ENCODE data around the gene SEMA7A.
"Not testable (repeated sequence)": the region's sequence is repeated elsewhere in the genome, so short reads cannot be mapped to it uniquely, and the experiment has no call there.

Gene SEMA7A

GRCh38 chr15:74461847-74462511, 28.2 kb upstream of the SEMA7A start:
- Histone ChIP-seq H3K4me3 (ENCODE audit: low read length in 2 of 2) (peak overlapping the region; percentile 94 to 97), H3K27me3 (ENCODE audit: control insufficient read depth in 1 of 2, insufficient read depth in 2 of 2, low read length in 2 of 2) (no peaks in the 10 kb centered on the region), H3K9ac (ENCODE audit: low read length in 2 of 2) (peak overlapping the region; percentile 94 to 99), H3K4me1 (ENCODE audit: control insufficient read depth, insufficient read depth, low read length) (peaks cover 14% of the 10 kb centered on the region), H3K27ac (ENCODE audit: low read length) (peak overlapping the region; percentile 80), H3K36me3 (ENCODE audit: control insufficient read depth in 2 of 2, insufficient read depth in 2 of 2, low read length in 2 of 2) (peaks cover 0 to 3% of the 10 kb centered on the region in 2 donors), H3K9me3 (ENCODE audit: control insufficient read depth in 2 of 2, low read length in 2 of 2) (no peaks in the 10 kb centered on the region)

- H3K36me3 ChIP-seq (ENCODE audit: control insufficient read depth in 2 of 2, insufficient read depth in 2 of 2, low read length in 2 of 2): peaks cover 0 to 6% of the 10 kb centered on the region in 2 donors
- H3K9ac ChIP-seq (ENCODE audit: low read length in 2 of 2): peak within 1 kb of the TSS; percentile 94 to 99
- H3K27ac ChIP-seq (ENCODE audit: low read length): peak within 1 kb of the TSS; percentile 85
- no peaks in the 10 kb centered on the region for H3K9me3 ChIP-seq (ENCODE audit: control insufficient read depth in 2 of 2, low read length in 2 of 2)
- no peaks in the 10 kb centered on the region for H3K27me3 ChIP-seq (ENCODE audit: control insufficient read depth in 1 of 2, insufficient read depth in 2 of 2, low read length in 2 of 2)
- H3K4me1 ChIP-seq (ENCODE audit: control insufficient read depth, insufficient read depth, low read length): peaks cover 14% of the 10 kb centered on the region
- H3K4me3 ChIP-seq (ENCODE audit: low read length in 2 of 2): peak within 1 kb of the TSS; percentile 94 to 97
These were observed 27.4 kb upstream of the SEMA7A start, which contains the start of gene UBL7 for GRCh38 chr15:74460871-74461846. Gene UBL7 (minus strand): TSS chr15:74461160. CDS start chr15:74458867, 2,293 bp downstream.

- Histone ChIP-seq H3K9ac (ENCODE audit: low read length in 2 of 2) (peak overlapping the region; percentile 94 to 99), H3K9me3 (ENCODE audit: control insufficient read depth in 2 of 2, low read length in 2 of 2) (no peaks in the 10 kb centered on the region), H3K27ac (ENCODE audit: low read length) (peak overlapping the region; percentile 85)
These were observed 26.5 kb upstream of the SEMA7A start for GRCh38 chr15:74460298-74460697.

GRCh38 chr15:74459798-74460197, 26.0 kb upstream of the SEMA7A start:
- H3K36me3 ChIP-seq (ENCODE audit: control insufficient read depth in 2 of 2, insufficient read depth in 2 of 2, low read length in 2 of 2); H3K9me3 ChIP-seq (ENCODE audit: control insufficient read depth in 2 of 2, low read length in 2 of 2); H3K27ac ChIP-seq (ENCODE audit: low read length); H3K27me3 ChIP-seq (ENCODE audit: control insufficient read depth in 1 of 2, insufficient read depth in 2 of 2, low read length in 2 of 2); H3K4me3 ChIP-seq (ENCODE audit: low read length in 2 of 2): not testable (repeated sequence)
- Histone ChIP-seq H3K4me1 (ENCODE audit: control insufficient read depth, insufficient read depth, low read length) (peaks cover 14% of the 10 kb centered on the region), H3K9ac (ENCODE audit: low read length in 2 of 2) (peak overlapping the region in 1 of 2 donors; percentile 94)

More at GRCh38 chr15:74460298-74460697, 26.5 kb upstream of the SEMA7A start:
- no peaks in the 10 kb centered on the region for H3K27me3 ChIP-seq (ENCODE audit: control insufficient read depth in 1 of 2, insufficient read depth in 2 of 2, low read length in 2 of 2)
- peak overlapping the region; percentile 94 to 97 for H3K4me3 ChIP-seq (ENCODE audit: low read length in 2 of 2)
- peaks cover 14% of the 10 kb centered on the region for H3K4me1 ChIP-seq (ENCODE audit: control insufficient read depth, insufficient read depth, low read length)
- peaks cover 2 to 6% of the 10 kb centered on the region in 2 donors for H3K36me3 ChIP-seq (ENCODE audit: control insufficient read depth in 2 of 2, insufficient read depth in 2 of 2, low read length in 2 of 2)

- Histone ChIP-seq H3K9ac (ENCODE audit: low read length in 2 of 2) (no peak overlapping the region), H3K27ac (ENCODE audit: low read length) (no peak overlapping the region), H3K4me1 (ENCODE audit: control insufficient read depth, insufficient read depth, low read length) (peaks cover 14% of the 10 kb centered on the region), H3K4me3 (ENCODE audit: low read length in 2 of 2) (no peak overlapping the region), H3K36me3 (ENCODE audit: control insufficient read depth in 2 of 2, insufficient read depth in 2 of 2, low read length in 2 of 2) (peaks cover 7 to 11% of the 10 kb centered on the region in 2 donors), H3K9me3 (ENCODE audit: control insufficient read depth in 2 of 2, low read length in 2 of 2) (no peaks in the 10 kb centered on the region), H3K27me3 (ENCODE audit: control insufficient read depth in 1 of 2, insufficient read depth in 2 of 2, low read length in 2 of 2) (no peaks in the 10 kb centered on the region)
These were observed 24.7 kb upstream of the SEMA7A start for GRCh38 chr15:74458473-74458872.

- H3K9me3 ChIP-seq (ENCODE audit: control insufficient read depth in 2 of 2, low read length in 2 of 2); H3K27ac ChIP-seq (ENCODE audit: low read length); H3K9ac ChIP-seq (ENCODE audit: low read length in 2 of 2); H3K27me3 ChIP-seq (ENCODE audit: control insufficient read depth in 1 of 2, insufficient read depth in 2 of 2, low read length in 2 of 2); H3K4me3 ChIP-seq (ENCODE audit: low read length in 2 of 2): not testable (repeated sequence)
- peaks cover 7 to 23% of the 10 kb centered on the region in 2 donors for H3K36me3 ChIP-seq (ENCODE audit: control insufficient read depth in 2 of 2, insufficient read depth in 2 of 2, low read length in 2 of 2)
- H3K4me1 ChIP-seq (ENCODE audit: control insufficient read depth, insufficient read depth, low read length): peaks cover 13% of the 10 kb centered on the region
These were observed 23.3 kb upstream of the SEMA7A start for GRCh38 chr15:74457036-74457435.

- peaks cover 23 to 41% of the 10 kb centered on the region in 2 donors for H3K36me3 ChIP-seq (ENCODE audit: control insufficient read depth in 2 of 2, insufficient read depth in 2 of 2, low read length in 2 of 2)
- peaks cover under 1% of the 10 kb centered on the region for H3K4me1 ChIP-seq (ENCODE audit: control insufficient read depth, insufficient read depth, low read length)
- no peak overlapping the region for H3K4me3 ChIP-seq (ENCODE audit: low read length in 2 of 2)
- no peak overlapping the region for H3K27ac ChIP-seq (ENCODE audit: low read length)
- H3K9me3 ChIP-seq (ENCODE audit: control insufficient read depth in 2 of 2, low read length in 2 of 2): no peaks in the 10 kb centered on the region
- H3K9ac ChIP-seq (ENCODE audit: low read length in 2 of 2): peak overlapping the region in 1 of 2 donors; percentile 21
- H3K27me3 ChIP-seq (ENCODE audit: control insufficient read depth in 1 of 2, insufficient read depth in 2 of 2, low read length in 2 of 2): no peaks in the 10 kb centered on the region
These were observed 21.2 kb upstream of the SEMA7A start for GRCh38 chr15:74454764-74455500.

GRCh38 chr15:74453925-74454763, 20.4 kb upstream of the SEMA7A start:
- Histone ChIP-seq H3K36me3 (ENCODE audit: control insufficient read depth in 2 of 2, insufficient read depth in 2 of 2, low read length in 2 of 2) (peaks cover 31 to 49% of the 10 kb centered on the region in 2 donors), H3K4me1 (ENCODE audit: control insufficient read depth, insufficient read depth, low read length) (no peaks in the 10 kb centered on the region), H3K9me3 (ENCODE audit: control insufficient read depth in 2 of 2, low read length in 2 of 2) (no peaks in the 10 kb centered on the region), H3K4me3 (ENCODE audit: low read length in 2 of 2) (no peak overlapping the region), H3K27me3 (ENCODE audit: control insufficient read depth in 1 of 2, insufficient read depth in 2 of 2, low read length in 2 of 2) (no peaks in the 10 kb centered on the region), H3K27ac (ENCODE audit: low read length) (no peak overlapping the region), H3K9ac (ENCODE audit: low read length in 2 of 2) (no peak overlapping the region)

GRCh38 chr15:74451861-74452835, 18.4 kb upstream of the SEMA7A start:
- no peaks in the 10 kb centered on the region for H3K27me3 ChIP-seq (ENCODE audit: control insufficient read depth in 1 of 2, insufficient read depth in 2 of 2, low read length in 2 of 2)
- H3K4me3 ChIP-seq (ENCODE audit: low read length in 2 of 2): no peak overlapping the region
- no peak overlapping the region for H3K9ac ChIP-seq (ENCODE audit: low read length in 2 of 2)
- H3K36me3 ChIP-seq (ENCODE audit: control insufficient read depth in 2 of 2, insufficient read depth in 2 of 2, low read length in 2 of 2): peaks cover 51 to 62% of the 10 kb centered on the region in 2 donors
- H3K27ac ChIP-seq (ENCODE audit: low read length): no peak overlapping the region
- H3K9me3 ChIP-seq (ENCODE audit: control insufficient read depth in 2 of 2, low read length in 2 of 2): no peaks in the 10 kb centered on the region
- no peaks in the 10 kb centered on the region for H3K4me1 ChIP-seq (ENCODE audit: control insufficient read depth, insufficient read depth, low read length)

Data from stomach smooth muscle (tissue), 2 donors.